Measurements from ENCODE around the gene ENOSF1.

Gene ENOSF1

DNA sequence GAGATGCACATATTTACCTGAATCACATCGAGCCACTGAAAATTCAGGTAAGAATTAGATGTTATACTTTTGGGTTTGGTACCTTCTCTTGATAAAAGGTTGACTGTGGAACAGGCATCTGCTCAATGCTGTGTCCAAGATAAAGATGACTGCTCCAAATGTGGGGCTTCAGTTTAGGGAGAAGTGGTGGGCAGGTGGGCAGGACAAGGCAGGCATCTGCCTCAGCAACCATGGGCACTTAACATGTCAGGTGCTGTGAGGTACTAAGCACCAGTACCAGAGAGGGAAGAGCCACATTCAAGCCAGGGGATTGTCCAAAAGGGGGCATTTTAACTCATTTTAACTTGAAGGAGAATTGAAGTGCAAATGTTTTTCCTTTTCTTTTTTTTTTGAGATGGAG, 41.0 kb downstream of the ENOSF1 start:
- no peak for DNase-seq

DNA sequence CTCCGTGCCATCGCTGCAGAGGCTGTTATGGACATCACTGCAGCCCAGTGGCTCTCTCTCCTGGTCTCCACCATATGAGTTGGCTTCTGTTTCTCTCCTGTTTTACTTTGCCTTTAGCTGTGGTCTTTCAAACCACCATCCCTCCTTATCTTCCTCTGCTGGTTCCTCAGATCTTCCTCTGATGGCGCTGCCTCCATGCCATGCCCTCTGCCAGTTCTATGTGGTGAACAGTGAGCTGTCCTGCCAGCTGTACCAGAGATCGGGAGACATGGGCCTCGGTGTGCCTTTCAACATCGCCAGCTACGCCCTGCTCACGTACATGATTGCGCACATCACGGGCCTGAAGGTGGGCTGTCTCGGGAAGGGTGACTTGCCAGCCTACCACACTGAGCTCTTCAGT, 41.9 kb downstream of the ENOSF1 start:
- DNase-seq, result no peak

DNA sequence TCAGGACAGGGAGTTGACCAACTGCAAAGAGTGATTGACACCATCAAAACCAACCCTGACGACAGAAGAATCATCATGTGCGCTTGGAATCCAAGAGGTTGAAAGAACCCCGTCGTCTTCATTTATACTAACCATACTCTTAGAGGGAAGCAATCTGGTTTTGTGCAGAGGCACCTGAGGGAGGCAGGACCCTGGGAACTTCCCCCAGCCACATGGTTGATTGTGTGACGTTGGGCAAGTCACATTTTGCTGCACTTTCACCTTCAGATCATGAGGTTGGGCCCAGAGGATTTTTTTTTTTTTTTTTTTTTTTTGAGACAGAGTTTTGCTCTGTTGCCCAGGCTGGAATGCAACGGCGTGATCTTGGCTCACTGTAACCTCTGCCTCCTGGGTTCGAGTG, 43.4 kb downstream of the ENOSF1 start:
- DNase-seq, result no peak

DNA sequence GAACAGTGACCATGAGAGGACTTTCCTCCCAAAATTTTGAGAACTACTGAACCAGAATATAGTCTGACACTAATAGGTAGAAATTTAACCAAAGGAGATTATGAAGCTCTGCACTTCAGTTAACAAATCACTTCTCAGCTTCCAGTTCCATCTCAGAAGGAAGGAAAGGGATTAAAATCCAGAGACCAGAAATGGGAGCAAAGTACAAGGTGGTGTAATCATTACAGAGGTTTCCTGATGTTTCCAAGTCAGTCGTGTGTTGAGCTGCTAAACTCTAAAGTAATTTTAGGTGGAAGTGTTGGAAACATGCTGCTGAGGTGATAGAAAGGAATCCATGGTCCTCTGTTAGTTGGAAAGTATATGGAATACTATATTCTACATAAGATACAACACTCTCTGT, 44.2 kb downstream of the ENOSF1 start:
- DNase-seq, result no peak

DNA sequence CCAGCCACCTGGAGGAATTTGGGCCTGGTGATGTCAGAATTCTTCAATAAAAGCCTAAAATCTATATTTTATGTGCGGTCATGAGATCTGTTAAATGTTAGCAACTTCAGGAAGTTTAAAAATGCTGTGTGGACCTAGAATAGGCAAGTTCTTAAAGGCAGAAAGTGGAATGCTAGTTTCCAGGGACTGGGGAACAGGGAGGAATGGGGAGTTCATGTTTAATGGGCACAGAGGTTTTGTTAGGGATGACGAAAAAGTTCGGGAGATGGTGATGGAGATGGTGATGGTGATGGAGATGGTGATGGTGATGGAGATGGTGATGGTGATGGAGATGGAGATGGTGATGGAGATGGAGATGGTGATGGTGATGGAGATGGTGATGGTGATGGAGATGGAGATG, 45.8 kb downstream of the ENOSF1 start:
- DNase-seq, result no peak

DNA sequence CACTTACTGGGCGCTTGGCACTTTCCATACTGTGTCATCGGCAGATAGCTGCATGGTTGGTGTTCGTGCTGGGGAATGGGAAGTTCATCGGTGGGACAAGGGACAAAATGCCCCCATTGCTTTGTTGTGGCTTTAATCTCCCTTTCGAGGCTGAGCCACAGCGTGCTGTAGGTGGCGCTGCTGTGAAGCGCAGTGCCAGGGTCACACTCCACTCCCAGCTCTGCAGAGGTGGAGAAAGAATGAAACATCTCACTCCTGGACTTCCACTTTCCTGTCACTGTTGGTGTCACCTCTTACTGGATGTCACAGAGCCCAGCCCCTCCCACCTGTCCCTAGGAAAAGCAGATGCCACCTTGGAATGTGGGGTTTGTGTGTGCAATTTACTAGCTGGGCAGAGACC, 46.3 kb downstream of the ENOSF1 start:
- DNase-seq, result no peak

DNA sequence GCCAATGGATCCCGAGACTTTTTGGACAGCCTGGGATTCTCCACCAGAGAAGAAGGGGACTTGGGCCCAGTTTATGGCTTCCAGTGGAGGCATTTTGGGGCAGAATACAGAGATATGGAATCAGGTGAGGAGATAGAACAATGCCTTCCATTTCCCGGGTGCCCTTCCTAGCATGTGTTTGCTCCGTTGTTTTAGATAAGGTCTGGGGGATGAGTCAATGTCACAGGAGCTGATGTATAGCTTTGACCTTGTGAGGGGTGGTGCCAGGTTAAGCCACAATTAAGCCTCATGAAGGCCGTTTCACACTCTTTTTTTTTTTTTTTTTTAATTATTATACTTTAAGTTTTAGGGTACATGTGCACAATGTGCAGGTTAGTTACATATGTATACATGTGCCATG, 50.2 kb downstream of the ENOSF1 start:
- no peak for DNase-seq

DNA sequence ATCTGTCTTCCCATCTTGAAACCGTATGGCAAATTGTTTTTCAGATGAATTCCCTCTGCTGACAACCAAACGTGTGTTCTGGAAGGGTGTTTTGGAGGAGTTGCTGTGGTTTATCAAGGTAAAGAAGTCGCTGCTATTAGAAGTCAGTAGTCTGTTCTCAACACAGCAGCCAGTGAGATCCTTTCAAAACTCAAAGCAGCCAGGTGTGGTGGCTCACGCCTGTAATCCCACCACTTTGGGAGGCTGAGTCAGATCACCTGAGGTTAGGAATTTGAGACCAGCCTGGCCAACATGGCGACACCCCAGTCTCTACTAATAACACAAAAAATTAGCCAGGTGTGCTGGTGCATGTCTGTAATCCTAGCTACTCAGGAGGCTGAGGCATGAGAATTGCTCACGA, 52.8 kb downstream of the ENOSF1 start:
- DNase-seq, result no peak

DNA sequence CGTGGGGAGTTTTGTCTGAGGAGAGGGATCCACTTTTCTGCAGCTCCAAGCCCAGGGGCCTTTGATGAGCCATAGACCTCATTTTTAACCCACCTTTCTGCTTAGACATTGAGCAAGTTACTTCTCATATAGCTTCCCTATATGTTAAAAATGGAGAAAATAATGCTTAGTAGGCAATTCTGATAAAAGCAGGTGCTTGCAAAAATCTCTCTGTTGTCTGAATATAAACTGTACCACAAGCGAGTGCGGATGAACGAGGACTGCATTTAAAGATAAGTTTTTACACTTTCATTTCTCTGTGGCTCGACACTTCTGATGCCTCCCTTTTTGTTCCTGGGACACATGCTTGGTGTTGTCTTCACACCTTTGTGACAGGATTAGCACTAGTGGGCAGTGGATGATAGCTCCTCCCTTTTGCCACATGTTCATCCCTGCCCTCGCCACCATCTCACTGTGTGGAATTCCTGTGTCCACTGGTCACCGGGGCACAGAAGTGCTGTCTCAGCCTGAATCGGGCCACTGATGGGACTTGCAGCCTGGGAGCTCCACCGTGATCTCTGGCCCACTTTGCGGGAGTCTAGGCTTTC, 53.4 kb downstream of the ENOSF1 start:
- no peak for DNase-seq

DNA sequence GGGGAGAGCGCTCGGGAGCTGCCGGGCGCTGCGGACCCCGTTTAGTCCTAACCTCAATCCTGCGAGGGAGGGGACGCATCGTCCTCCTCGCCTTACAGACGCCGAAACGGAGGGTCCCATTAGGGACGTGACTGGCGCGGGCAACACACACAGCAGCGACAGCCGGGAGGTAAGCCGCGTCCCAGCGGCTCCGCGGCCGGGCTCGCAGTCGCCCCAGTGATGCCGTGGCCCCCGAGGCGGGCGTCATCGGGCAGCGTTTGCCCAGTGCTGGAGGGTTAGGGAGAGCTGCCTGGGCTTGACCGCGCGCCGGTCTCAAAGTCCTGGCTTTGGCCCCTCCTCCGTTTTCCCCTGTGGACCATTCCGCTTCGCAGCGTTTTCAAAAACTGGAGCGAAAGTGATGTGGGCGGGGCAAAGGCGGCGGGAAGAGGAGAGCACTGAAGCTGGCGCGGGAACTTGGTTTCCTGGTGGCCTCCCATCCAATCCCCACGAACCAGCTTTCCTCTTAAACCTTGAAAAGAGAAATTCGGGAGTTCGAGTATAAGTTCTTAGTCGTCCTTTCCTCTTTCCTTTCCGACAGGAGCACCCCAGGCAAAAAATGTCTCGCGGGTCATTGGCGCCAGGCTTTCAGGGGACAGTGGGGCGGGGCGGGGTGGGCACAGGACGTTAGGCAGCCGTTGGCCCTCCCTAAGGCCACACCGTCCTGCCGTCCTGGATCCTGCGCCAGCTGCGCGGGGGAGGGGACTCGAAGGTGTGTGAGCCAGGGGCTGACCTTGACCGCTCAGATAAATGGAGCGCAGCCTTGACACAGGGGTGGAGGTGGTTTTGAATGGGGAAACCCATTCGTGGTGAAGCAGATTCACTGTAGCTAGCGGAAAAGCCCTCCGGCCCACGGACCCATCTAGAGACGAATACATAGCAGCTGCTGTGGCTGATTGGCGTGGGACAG, 54.2 kb downstream of the ENOSF1 start:
- peak in 11 of 14 donors; percentile 29 to 76 (median 56) for DNase-seq

DNA sequence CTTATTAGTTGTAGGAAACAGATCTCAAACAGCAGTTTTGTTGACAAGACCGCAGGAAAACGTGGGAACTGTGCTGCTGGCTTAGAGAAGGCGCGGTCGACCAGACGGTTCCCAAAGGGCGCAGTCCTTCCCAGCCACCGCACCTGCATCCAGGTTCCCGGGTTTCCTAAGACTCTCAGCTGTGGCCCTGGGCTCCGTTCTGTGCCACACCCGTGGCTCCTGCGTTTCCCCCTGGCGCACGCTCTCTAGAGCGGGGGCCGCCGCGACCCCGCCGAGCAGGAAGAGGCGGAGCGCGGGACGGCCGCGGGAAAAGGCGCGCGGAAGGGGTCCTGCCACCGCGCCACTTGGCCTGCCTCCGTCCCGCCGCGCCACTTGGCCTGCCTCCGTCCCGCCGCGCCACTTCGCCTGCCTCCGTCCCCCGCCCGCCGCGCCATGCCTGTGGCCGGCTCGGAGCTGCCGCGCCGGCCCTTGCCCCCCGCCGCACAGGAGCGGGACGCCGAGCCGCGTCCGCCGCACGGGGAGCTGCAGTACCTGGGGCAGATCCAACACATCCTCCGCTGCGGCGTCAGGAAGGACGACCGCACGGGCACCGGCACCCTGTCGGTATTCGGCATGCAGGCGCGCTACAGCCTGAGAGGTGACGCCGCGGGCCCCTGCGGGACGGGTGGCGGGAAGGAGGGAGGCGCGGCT, 55.0 kb downstream of the ENOSF1 start, which contains the start of gene TYMS:
Gene TYMS, plus strand, starts transcription at position 343 of the 690 bp plus-strand sequence. Its CDS starts 90 bp downstream, at position 433.
- peak in 5 of 14 donors; percentile 15 to 68 (median 60) for DNase-seq

DNA sequence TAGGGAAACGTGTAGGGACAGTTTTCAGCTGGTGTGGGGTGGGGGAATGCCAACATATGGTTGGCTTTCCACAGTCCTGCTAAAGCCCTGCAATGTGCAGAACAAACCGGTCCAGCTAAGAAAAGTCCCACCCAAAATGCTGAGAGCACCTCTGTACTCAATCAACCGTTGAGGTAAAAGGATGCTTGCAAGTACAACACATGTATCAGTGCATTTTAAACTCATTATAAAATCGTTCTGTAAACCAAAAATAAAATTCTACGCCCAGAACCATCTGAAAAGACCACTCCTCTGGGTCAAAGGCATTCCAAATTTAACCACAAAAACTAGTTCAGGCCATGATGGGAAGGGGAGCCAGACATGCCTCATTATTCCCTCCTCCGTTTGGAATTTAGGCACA, 57.0 kb downstream of the ENOSF1 start:
- no peak for DNase-seq

DNA sequence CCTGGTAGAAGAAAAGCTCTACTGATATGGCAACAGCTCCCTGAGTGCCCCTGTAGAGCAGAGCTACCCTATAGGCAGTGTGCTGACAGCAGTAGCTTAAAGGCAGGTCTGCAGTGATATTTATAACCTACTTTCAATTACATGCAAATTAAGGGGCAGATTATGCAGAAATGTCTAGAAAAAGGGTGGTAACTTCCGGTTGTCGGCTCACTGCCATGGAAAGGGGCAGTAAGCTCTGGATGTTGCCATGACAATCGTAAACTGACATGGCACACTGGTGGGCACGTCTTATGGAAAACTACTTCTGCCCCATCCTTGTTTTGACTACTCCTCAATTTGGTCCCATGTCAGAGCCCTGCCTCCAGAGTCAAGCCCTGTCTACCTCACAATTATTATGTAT, 57.8 kb downstream of the ENOSF1 start:
- no peak for DNase-seq

DNA sequence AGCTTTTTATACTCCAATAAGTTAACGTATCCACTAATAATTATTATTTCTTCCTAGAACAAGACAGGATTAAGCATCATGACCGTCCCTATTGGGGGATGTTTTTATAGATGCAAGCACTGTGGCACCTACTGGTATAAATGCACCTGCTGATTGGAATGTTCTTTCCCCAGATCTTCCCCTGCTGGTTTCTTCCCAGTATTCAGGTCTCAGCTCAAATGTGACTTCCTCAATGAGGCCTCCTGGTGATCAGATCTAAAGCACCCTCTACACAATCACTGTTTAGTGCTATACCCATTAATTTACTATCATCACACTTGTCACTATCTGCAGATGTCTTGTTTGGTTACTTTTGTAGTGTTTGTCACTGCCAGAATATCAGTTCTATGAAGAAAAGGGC, 58.9 kb downstream of the ENOSF1 start:
- DNase-seq, result no peak

DNA sequence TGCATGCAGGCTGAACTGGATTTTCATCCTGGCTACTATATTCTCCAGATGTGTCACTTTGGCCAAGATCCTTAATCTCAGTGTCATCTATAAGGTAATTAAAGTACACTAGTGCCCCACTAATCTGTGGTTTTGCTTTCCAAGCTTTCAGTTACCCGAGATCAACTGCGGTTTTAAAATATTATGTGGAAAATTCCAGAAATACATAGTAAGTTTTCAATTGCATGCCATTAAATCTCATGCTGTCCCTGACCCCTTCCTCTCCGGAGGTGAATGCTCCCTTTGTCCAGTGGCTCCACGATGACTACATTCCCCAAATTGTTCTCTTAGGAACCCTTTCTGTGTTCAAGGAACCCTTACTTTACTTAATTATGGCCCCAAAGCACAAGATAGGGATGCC, 60.3 kb downstream of the ENOSF1 start:
- no peak for DNase-seq

DNA sequence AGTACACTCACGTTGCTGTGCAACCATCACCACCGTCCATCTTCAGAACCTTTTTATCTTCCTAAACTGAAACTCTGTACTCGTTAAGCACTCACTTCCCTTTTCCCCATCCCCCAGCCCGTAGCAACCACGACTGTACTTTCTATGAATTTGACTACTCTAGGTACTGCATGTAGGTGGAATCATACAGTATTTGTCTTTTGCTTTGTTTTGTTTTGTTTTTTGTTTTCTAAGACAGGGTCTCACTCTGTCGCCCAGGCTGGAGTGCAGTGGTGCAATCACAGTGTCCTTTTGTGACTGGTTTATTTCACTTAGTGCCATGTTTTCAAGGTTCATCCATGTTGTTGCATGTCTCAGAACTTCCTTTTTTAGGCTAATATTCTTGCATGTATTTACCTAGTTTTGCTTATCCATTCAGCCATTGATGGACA, 62.0 kb downstream of the ENOSF1 start:
- no peak for DNase-seq

DNA sequence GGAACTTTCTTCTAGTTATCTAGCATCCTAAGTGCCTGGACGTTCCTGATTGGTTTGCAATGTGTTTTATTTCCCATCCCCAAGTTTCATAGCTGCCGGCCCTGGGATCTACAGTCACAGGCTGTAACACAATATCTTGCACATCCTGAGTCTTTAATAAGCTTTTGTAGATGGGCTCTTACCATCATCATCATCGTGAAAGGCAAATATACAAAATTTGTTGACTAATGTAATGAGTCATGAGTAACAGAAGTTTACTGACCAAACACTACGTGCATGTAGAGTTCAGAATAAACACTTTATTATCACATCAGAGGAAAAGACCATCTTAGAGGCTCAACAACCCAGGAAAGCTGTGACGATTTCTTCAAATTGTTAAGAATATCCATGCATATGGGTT, 63.1 kb downstream of the ENOSF1 start:
- DNase-seq, result no peak

DNA sequence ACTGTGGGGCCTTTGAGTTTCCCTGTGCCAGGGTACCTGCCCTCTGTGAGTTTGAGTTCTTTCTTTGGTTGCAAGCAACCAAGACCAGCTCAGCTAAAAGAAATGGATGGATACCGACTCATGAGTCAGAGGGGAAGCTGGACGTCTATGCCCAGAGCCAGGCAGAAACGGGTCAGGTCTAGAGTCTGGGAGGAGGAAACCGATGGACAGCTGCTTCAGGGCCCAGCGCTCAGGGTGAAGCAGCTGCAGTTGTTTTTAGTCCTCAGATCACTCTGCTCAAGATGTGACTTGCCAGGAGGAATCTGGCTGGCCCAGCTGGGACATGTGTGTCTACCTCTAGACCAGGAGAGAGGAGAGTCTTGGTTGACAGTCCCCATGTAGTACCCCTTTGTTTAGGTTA, 65.1 kb downstream of the ENOSF1 start:
- no peak for DNase-seq

DNA sequence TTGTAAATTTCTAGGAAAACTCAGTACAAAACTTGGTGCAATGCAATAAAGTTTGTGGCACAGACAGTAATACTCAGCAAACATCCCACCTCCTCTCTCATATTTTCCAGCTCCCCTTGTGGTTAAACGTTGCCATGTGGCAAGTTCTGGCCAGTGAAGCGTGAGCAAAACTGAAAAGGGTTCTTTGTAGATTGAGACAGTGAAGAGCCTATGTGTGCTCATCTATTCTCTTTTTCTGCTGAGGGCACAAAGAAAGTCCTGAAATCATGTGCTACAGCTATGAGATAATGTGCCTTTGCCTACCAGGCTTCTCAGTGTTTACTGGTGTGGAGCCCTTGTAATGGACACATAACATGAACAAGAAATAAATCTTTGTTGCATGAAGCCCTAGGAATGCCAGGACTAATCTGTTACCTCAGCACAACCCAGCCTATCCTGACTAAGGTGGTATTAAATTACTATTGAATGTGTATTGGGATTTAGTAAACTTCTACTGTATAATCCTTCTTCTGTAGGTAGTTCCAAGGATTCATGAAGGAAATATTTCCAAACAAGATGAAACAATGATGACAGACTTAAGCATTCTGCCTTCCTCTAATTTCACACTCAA, 67.9 kb downstream of the ENOSF1 start:
- peak in 9 of 14 donors; percentile 13 to 48 (median 40) for DNase-seq

DNA sequence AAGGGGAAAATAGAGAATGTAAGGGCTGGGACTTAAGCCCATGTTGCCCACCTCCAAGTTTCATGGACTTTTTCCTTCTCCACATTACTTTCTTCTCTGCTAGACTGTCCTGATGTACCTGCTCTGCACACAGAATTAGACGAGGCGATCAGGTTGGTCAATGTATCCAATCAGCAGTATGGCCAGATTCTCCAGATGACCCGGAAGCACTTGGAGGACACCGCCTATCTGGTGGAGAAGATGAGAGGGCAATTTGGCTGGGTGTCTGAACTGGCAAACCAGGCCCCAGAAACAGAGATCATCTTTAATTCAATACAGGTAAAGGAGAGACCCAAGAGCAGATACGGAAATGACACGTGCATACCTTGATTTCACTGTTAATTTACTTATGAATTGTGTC, 71.2 kb downstream of the ENOSF1 start:
- no peak for DNase-seq

DNA sequence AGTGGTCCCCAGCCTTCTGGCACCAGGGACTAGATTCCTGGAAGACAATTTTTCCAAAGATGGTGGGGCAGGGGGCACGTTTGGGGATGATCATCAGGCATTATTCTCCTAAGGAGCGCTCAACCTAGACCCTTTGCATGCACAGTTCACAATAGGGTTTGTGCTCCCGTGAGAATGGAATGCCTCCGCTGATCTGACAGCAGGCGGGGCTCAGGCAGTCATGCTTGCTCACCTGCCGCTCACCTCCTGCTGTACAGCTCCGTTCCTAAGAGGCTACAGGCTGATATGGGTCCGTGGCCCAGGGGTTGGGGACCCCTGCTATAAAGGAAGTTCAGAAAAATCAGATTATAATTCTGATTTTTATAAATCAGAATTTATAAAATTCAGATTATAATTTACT, 77.3 kb downstream of the ENOSF1 start:
- DNase-seq, result no peak

DNA sequence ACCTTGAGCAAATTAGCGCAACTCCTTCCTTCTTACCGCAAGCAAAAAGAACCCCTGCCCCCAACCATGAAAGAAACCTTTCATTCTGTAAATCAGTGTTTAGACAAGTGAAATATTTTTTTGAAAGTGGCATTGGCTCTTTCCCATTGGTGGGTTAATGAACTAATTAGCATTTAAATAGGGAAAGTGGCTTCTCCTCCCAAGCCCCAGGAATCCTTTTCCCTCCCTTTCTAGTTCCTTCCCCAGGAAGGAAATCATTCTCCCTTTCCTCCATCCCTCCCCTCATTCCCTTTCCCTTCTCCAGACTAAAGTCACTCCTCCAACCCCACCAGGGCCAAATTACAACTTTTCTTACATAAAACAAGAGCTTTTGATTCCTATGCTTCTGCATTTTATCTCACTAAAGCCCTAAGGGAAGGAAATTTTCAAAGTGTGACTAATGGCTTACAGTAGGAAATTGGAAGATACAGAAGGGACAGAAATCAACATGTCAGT, 77.8 kb downstream of the ENOSF1 start:
- DNase-seq, result no peak

DNA sequence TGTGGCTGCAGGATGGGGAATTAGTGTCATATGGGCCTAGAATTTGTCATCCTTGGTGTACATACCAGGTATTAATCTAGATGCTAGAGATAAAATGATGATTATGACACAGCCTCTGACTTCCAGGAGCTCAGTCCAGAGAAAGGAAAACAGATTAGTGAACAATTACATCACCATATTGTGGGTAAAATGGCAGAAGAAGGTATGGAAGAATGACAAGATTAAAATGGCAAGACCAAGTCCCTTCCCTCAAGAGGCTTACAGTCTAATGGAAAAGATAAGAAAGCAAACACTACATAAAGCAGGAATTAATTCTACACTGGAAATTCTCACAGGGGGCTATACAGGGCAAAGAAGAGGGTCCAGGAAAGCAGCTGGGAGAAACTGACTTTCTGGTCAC, 80.9 kb downstream of the ENOSF1 start:
- DNase-seq, result no peak

Measured in C1 segment of cervical spinal cord (tissue), 14 donors.